ENCODE data around the gene HECTD2. TPM values are rescaled to one million over a fixed set of nuclear protein-coding genes. Genes with fewer than 3 reads are reported as not detected.
"Not testable (repeated sequence)": the region's sequence is repeated elsewhere in the genome, so short reads cannot be mapped to it uniquely, and the experiment has no call there.

The HECTD2 gene
- total RNA-seq, 1 donor from 2014 or later: 18.2 TPM

DNA sequence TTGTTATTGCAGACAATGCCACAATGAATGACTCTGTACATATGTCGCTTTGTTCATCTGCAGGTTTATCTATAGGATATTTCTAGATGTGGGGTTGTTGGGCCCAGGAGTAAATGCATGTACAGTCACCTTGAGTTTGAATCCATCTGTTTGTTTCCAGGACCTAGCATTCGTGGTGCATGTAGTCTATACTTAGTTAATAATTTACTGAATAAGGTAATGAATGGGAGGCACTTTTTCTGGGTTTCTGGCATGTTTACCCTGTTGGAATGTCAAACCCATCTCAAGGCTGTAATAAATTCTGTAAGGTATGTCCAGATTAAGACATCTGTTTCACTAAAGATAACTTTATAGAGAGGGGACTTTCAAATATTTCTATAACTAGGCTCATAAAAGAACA is 23.5 kb downstream of the HECTD2 start:
- DNase-seq (ENCODE audit: extremely low spot score, unreplicated experiment): no peak
- H3K4me3 Mint-ChIP-seq: no peak overlapping the region
- no peaks in the 10 kb centered on the region for H3K4me1 Mint-ChIP-seq (ENCODE audit: unreplicated experiment)
- H3K27ac Mint-ChIP-seq: no peak overlapping the region
- H3K27me3 Mint-ChIP-seq: no peaks in the 10 kb centered on the region
- TF ChIP-seq, protein P1, sequence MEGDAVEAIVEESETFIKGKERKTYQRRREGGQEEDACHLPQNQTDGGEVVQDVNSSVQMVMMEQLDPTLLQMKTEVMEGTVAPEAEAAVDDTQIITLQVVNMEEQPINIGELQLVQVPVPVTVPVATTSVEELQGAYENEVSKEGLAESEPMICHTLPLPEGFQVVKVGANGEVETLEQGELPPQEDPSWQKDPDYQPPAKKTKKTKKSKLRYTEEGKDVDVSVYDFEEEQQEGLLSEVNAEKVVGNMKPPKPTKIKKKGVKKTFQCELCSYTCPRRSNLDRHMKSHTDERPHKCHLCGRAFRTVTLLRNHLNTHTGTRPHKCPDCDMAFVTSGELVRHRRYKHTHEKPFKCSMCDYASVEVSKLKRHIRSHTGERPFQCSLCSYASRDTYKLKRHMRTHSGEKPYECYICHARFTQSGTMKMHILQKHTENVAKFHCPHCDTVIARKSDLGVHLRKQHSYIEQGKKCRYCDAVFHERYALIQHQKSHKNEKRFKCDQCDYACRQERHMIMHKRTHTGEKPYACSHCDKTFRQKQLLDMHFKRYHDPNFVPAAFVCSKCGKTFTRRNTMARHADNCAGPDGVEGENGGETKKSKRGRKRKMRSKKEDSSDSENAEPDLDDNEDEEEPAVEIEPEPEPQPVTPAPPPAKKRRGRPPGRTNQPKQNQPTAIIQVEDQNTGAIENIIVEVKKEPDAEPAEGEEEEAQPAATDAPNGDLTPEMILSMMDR (conservative IDR thresholded peaks at IDR 0.05): no peak
- peaks cover 5% of the 10 kb centered on the region for H3K9me3 Mint-ChIP-seq
- H3K36me3 Mint-ChIP-seq: peaks cover 18% of the 10 kb centered on the region

DNA sequence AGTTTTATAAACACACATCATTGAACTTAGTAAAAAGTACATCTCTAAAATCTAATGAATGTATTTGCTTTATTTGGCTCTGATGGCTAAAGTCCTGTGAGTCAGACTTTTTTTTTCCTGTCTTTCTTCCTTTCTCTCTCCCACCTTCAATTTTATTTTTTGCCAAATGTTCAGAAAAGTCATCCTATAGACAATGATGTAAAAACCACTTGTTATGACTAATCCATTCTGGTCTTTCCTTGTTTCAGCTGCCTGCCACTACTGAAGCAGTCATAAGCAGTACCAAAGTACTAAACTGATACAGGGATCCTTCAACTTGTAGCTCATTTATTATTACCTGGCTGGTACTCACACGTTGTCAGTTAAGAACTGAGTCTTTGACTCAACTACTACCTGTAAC is 23.9 kb downstream of the HECTD2 start:
- TF ChIP-seq, protein P1 (conservative IDR thresholded peaks at IDR 0.05): no peak
- Mint-ChIP-seq H3K27me3 (no peaks in the 10 kb centered on the region), H3K4me3 (no peak overlapping the region), H3K36me3 (peaks cover 22% of the 10 kb centered on the region), H3K4me1 (ENCODE audit: unreplicated experiment) (no peaks in the 10 kb centered on the region), H3K9me3 (peaks cover 6% of the 10 kb centered on the region), H3K27ac (no peak overlapping the region)
- DNase-seq (ENCODE audit: extremely low spot score, unreplicated experiment): no peak

DNA sequence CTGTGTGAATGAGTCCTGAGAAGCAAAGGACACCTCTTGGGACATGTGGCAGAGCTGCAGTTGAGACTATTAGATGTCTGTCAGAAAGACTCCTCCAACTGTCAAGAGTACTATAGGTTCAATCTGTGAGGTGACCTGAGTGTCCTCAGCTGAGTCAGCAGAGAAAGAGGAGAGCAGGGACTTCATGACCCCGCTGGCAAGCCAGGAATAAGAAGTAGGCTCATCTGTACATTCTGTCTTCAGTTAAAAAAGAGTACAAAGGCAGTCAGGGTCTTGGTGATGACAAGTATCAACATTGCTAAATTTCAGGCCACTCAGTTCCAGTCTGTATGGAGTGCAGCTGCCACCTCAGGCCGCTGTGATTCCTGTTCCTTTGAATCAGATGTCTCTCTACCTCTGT is 25.1 kb downstream of the HECTD2 start:
- no peaks in the 10 kb centered on the region for H3K27me3 Mint-ChIP-seq
- H3K4me1 Mint-ChIP-seq (ENCODE audit: unreplicated experiment): no peaks in the 10 kb centered on the region
- no peak overlapping the region for H3K27ac Mint-ChIP-seq
- TF ChIP-seq, protein P1 (conservative IDR thresholded peaks at IDR 0.05): no peak
- peaks cover 6% of the 10 kb centered on the region for H3K9me3 Mint-ChIP-seq
- no peak overlapping the region for H3K4me3 Mint-ChIP-seq
- DNase-seq (ENCODE audit: extremely low spot score, unreplicated experiment): no peak
- H3K36me3 Mint-ChIP-seq: peaks cover 33% of the 10 kb centered on the region

DNA sequence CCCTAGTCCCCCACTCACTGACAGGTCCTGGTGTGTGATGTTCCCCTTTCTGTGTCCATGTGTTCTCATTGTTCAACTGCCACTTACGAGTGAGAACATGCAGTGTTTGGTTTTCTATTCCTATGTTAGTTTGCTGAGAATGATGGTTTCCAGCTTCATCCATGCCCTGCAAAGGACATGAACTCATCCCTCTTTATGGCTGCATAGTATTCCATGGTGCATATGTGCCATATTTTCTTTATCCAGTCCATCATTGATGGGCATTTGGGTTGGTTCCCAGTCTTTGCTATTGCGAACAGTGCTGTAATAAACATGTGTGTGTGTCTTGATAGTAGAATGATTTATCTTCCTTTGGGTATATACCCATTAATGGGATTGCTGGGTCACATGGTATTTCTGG is 28.1 kb downstream of the HECTD2 start:
- DNase-seq (ENCODE audit: extremely low spot score, unreplicated experiment); H3K27ac Mint-ChIP-seq; H3K4me3 Mint-ChIP-seq; H3K9me3 Mint-ChIP-seq; H3K4me1 Mint-ChIP-seq (ENCODE audit: unreplicated experiment); H3K27me3 Mint-ChIP-seq: not testable (repeated sequence)
- H3K36me3 Mint-ChIP-seq: peaks cover 28% of the 10 kb centered on the region

DNA sequence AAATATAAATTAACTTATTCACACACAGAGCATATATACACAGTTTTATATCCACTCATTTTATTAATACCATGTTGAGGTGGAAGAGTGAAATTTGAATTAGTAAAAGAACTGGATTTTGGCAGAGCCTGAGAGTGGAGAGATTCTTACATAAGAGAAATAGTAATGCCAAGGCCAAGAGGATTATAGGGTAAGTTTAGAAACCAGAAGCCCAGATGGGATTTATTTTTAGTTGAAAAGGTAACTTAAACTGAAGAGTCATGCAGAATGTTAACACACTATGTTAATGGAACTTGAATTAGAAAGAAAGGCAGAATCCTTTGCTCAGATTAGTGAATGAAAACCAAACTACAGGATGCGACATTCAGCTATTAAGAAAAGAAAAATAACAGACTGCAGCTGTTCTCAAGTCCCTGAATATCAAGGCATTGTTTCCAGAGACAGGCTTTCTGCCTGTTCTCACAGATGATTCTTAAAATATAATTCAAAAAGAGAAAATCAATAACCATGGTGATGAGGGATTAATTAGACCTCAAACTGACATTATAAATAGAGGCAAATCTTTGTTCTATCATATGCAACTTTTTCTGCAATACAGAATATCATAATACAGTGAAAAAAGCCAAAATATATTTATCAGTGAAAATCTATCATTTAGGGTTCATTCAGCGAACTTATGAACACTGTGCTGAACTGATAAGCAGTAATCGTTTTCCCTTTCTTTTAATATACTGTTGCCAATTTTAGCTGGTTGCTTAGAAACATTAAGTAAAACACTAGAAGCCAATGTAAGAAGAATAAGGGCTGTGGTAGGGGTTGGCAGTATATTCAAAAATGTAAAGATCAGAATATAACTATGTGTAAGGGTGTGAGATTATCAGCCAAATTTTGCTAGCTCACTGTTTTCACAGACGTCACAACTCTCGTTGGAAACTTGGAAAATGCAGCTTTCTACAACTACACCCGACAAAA is 34.4 kb downstream of the HECTD2 start:
- Mint-ChIP-seq H3K4me3 (no peak overlapping the region), H3K27me3 (no peaks in the 10 kb centered on the region), H3K9me3 (peaks cover 5% of the 10 kb centered on the region), H3K27ac (no peak overlapping the region), H3K36me3 (peaks cover 16% of the 10 kb centered on the region), H3K4me1 (ENCODE audit: unreplicated experiment) (no peaks in the 10 kb centered on the region)
- TF ChIP-seq, protein P1 (conservative IDR thresholded peaks at IDR 0.05): no peak
- DNase-seq (ENCODE audit: extremely low spot score, unreplicated experiment): no peak

DNA sequence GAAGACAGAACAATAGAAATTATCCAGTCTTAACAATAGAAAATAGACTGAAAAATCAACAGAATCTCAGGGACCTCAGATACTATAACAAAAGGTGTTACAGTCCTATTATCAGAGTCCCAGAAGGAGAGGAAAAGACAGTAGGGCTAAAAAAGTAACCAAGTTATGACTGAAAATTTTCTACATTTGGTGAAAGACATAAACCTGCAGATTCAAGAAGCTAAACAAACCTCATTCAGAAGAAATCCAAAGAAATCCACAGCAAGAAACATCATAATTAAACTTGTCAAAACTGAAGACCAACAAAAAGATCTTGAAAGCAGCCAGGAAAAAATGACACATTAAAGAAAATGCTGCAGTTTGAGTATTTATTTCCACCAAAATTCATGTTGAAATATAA is 41.9 kb downstream of the HECTD2 start:
- DNase-seq (ENCODE audit: extremely low spot score, unreplicated experiment): no peak
- H3K4me1 Mint-ChIP-seq (ENCODE audit: unreplicated experiment): no peaks in the 10 kb centered on the region
- no peak overlapping the region for H3K27ac Mint-ChIP-seq
- peaks cover 11% of the 10 kb centered on the region for H3K36me3 Mint-ChIP-seq
- TF ChIP-seq, protein P1 (conservative IDR thresholded peaks at IDR 0.05): no peak
- no peak overlapping the region for H3K4me3 Mint-ChIP-seq
- no peaks in the 10 kb centered on the region for H3K27me3 Mint-ChIP-seq
- H3K9me3 Mint-ChIP-seq: peaks cover 22% of the 10 kb centered on the region
